Iris pigment epithelial cell (primary cell): Measurements from ENCODE around the gene PSMF1.

Source experiments
- DNase-seq: peaks from one replicate; pipeline ENCODE4 v3.0.0-alpha.2; 2011; ENCODE audit warnings: low read depth

Gene PSMF1

GRCh38 chr20:1164871-1165270 is 46.5 kb downstream of the PSMF1 start:
- no peak for DNase-seq

GRCh38 chr20:1165521-1165920 is 47.1 kb downstream of the PSMF1 start:
- no peak for DNase-seq

GRCh38 chr20:1165941-1166340 is 47.5 kb downstream of the PSMF1 start:
- no peak for DNase-seq

GRCh38 chr20:1166948-1167720 is 48.7 kb downstream of the PSMF1 start:
- DNase-seq: no peak

- no peak for DNase-seq
Observed at GRCh38 chr20:1169224-1169623, 50.8 kb downstream of the PSMF1 start.

- peak; percentile 26 for DNase-seq
Observed at GRCh38 chr20:1171461-1172093, 53.2 kb downstream of the PSMF1 start.

- DNase-seq: no peak
Observed at GRCh38 chr20:1173698-1174097, 55.3 kb downstream of the PSMF1 start.

- DNase-seq: no peak
Observed at GRCh38 chr20:1174787-1175186, 56.4 kb downstream of the PSMF1 start.

GRCh38 chr20:1177680-1178079 is 59.3 kb downstream of the PSMF1 start:
- peak; percentile 17 for DNase-seq

- no peak for DNase-seq
Observed at GRCh38 chr20:1178103-1178502, 59.7 kb downstream of the PSMF1 start.

GRCh38 chr20:1178623-1179022 is 60.2 kb downstream of the PSMF1 start:
- DNase-seq: no peak

- no peak for DNase-seq
Observed at GRCh38 chr20:1180949-1181348, 62.5 kb downstream of the PSMF1 start.

- no peak for DNase-seq
Observed at GRCh38 chr20:1182106-1182505, 63.7 kb downstream of the PSMF1 start.

GRCh38 chr20:1183153-1183552 is 64.8 kb downstream of the PSMF1 start:
- DNase-seq: no peak

GRCh38 chr20:1184260-1184637 is 65.8 kb downstream of the PSMF1 start:
- no peak for DNase-seq

GRCh38 chr20:1184638-1185315 is 66.4 kb downstream of the PSMF1 start, which contains the start of gene TMEM74B:
Gene TMEM74B (minus strand): TSS chr20:1184981. CDS start chr20:1183801, 1,180 bp downstream.
- DNase-seq: no peak

GRCh38 chr20:1185316-1185741 is 66.9 kb downstream of the PSMF1 start:
- no peak for DNase-seq

GRCh38 chr20:1185790-1186334 is 67.5 kb downstream of the PSMF1 start:
- DNase-seq: peak; percentile 58

- DNase-seq: no peak
Observed at GRCh38 chr20:1186367-1186991, 68.1 kb downstream of the PSMF1 start.

GRCh38 chr20:1187605-1188171 is 69.3 kb downstream of the PSMF1 start:
- DNase-seq: no peak

GRCh38 chr20:1188347-1188746 is 69.9 kb downstream of the PSMF1 start:
- DNase-seq: no peak

- no peak for DNase-seq
Observed at GRCh38 chr20:1189827-1190226, 71.4 kb downstream of the PSMF1 start.
